Astrocyte (in vitro differentiated cells and primary cell): ENCODE measurements around the gene ADRA2C. TPM values are rescaled to one million over a fixed set of nuclear protein-coding genes. Genes with fewer than 3 reads are reported as not detected.

Source experiments
- DNase-seq: peaks from one replicate; pipeline ENCODE4 v3.0.0-alpha.2; 2010; ENCODE audit warnings: low read depth
- FAIRE-seq: peaks from 2 replicates; lab custom pipeline; 2011; peaks lifted over from hg19 to GRCh38; lab: Jason Lieb, UNC
- H2AFZ ChIP-seq: 2 replicates; pipeline ENCODE4 v1.6.0; 2012; ENCODE audit warnings: low read depth, low read length, inconsistent platforms
- H3K27ac ChIP-seq: 2 replicates; pipeline ENCODE4 v1.5.1; 2011; ENCODE audit warnings: low read depth, low read length, inconsistent platforms
- H3K27me3 ChIP-seq: 2 replicates; pipeline ENCODE4 v1.6.0; 2011; ENCODE audit warnings: low read length, inconsistent platforms; ENCODE audit not compliant: insufficient read depth
- H3K36me3 ChIP-seq: 2 replicates; pipeline ENCODE4 v1.5.1; 2011; ENCODE audit warnings: low read length, inconsistent platforms; ENCODE audit not compliant: insufficient read depth
- H3K4me1 ChIP-seq: 2 replicates; pipeline ENCODE4 v1.5.1; 2011; ENCODE audit warnings: low read length, inconsistent platforms; ENCODE audit not compliant: insufficient read depth
- H3K4me2 ChIP-seq: 2 replicates; pipeline ENCODE4 v1.6.0; 2012; ENCODE audit warnings: low read length, inconsistent platforms
- H3K4me3 ChIP-seq: 2 replicates; pipeline ENCODE4 v1.5.1; 2011; ENCODE audit warnings: low read depth, mild to moderate bottlenecking, low read length, inconsistent platforms; ENCODE audit not compliant: insufficient read depth
- H3K79me2 ChIP-seq: 2 replicates; pipeline ENCODE4 v1.6.0; 2012; ENCODE audit warnings: mild to moderate bottlenecking, low read length, inconsistent platforms; ENCODE audit not compliant: insufficient read depth
- H3K9ac ChIP-seq: 2 replicates; pipeline ENCODE4 v1.6.0; 2012; ENCODE audit warnings: mild to moderate bottlenecking, low read length, inconsistent platforms
- H3K9me3 ChIP-seq: 2 replicates; pipeline ENCODE4 v1.5.1; 2012; ENCODE audit warnings: low read depth, mild to moderate bottlenecking, low read length, inconsistent platforms; ENCODE audit not compliant: insufficient read depth
- H4K20me1 ChIP-seq: 2 replicates; pipeline ENCODE4 v1.6.0; 2012; ENCODE audit warnings: low read length, inconsistent platforms; ENCODE audit not compliant: insufficient read depth
- H3K27ac Mint-ChIP-seq: one replicate; pipeline ENCODE4 v1.8.0; 2021; ENCODE audit warnings: mild to moderate bottlenecking, mixed read lengths; ENCODE audit not compliant: unreplicated experiment
- H3K27me3 Mint-ChIP-seq: one replicate; pipeline ENCODE4 v1.8.0; 2021; ENCODE audit warnings: low read depth, mixed read lengths; ENCODE audit not compliant: unreplicated experiment
- H3K36me3 Mint-ChIP-seq: one replicate; pipeline ENCODE4 v1.8.0; 2021; ENCODE audit warnings: low read depth, mixed read lengths; ENCODE audit not compliant: unreplicated experiment
- H3K4me1 Mint-ChIP-seq: one replicate; pipeline ENCODE4 v1.8.0; 2021; ENCODE audit warnings: low read depth, mixed read lengths; ENCODE audit not compliant: unreplicated experiment
- H3K4me3 Mint-ChIP-seq: one replicate; pipeline ENCODE4 v1.8.0; 2021; ENCODE audit warnings: mild to moderate bottlenecking, moderate library complexity, mixed read lengths; ENCODE audit not compliant: unreplicated experiment
- H3K9me3 Mint-ChIP-seq: one replicate; pipeline ENCODE4 v1.8.0; 2021; ENCODE audit warnings: mild to moderate bottlenecking, mixed read lengths; ENCODE audit not compliant: unreplicated experiment
- CTCF ChIP-seq: IDR thresholded peaks from 2 replicates; pipeline ENCODE4 v1.5.1; 2011; ENCODE audit warnings: low read depth, mild to moderate bottlenecking, inconsistent platforms, low read length, moderate library complexity; ENCODE audit not compliant: insufficient read depth
- EZH2 ChIP-seq: IDR thresholded peaks from 2 replicates; pipeline ENCODE4 v1.6.1; 2012; ENCODE audit warnings: mild to moderate bottlenecking, low read length, inconsistent platforms; ENCODE audit not compliant: insufficient read depth
- total RNA-seq: library from RNA; stranded (reverse); gene quantifications from 2 replicates; pipeline ENCODE4 v1.2.1, GENCODE V29; 2021

Gene ADRA2C
- total RNA-seq, 1 donor from 2014 or later, result 4.2 TPM

DNA sequence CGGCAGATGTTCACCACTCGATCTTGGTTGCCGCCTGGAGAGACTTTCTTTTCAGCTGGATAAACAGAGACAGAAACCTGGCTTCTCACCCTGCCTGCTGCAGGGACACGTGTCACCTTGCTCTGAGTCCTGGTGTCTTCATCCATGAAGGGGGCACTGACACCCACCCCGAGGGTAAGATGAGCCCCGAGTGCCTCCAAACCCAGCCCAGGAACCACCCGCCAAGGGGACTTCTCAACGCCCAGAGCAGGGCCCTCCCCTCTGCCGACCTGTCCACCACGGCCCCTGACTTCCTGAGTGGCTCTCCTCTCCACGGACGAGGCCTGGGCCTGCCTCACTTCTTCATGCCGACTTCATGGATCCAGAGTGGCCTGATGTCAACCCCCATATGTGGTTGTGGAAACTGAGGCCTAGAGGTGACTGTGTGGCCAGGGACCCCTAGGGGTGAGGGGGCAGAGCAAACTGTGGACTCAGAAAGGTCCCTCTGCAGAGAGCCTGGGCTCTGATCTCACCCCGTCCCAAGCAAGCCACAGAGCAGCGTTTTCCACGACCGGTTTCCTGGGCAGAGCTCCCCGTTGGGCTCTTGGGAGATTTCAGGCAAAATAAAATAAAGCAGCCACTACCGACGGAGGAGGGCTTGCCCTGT lies 5.1 kb downstream of the ADRA2C start:
- TF ChIP-seq CTCF (no peak), EZH2 (no peak)
- Histone ChIP-seq H3K4me1 (no peaks in the 10 kb centered on the region), H3K36me3 (no peaks in the 10 kb centered on the region), H3K27me3 (peaks cover 28% of the 10 kb centered on the region), H4K20me1 (no peaks in the 10 kb centered on the region), H3K79me2 (no peaks in the 10 kb centered on the region), H2AFZ (no peak overlapping the region), H3K4me2 (no peak overlapping the region), H3K27ac (no peak overlapping the region), H3K4me3 (no peak overlapping the region), H3K9me3 (peaks cover 5% of the 10 kb centered on the region), H3K9ac (no peak overlapping the region)
- FAIRE-seq, result no peak
- H3K4me1 Mint-ChIP-seq, result peaks cover 1% of the 10 kb centered on the region
- no peak for DNase-seq
- H3K36me3 Mint-ChIP-seq, result no peaks in the 10 kb centered on the region
- no peak overlapping the region for H3K27ac Mint-ChIP-seq
- H3K27me3 Mint-ChIP-seq, result peaks cover 45% of the 10 kb centered on the region
- no peak overlapping the region for H3K4me3 Mint-ChIP-seq
- H3K9me3 Mint-ChIP-seq, result peaks cover 2% of the 10 kb centered on the region

GRCh38 chr4:3771939-3772495 lies 5.8 kb downstream of the ADRA2C start:
- Histone ChIP-seq H3K79me2 (no peaks in the 10 kb centered on the region), H3K9me3 (peaks cover 1% of the 10 kb centered on the region), H3K4me2 (no peak overlapping the region), H3K27ac (no peak overlapping the region), H2AFZ (no peak overlapping the region), H3K27me3 (peaks cover 26% of the 10 kb centered on the region), H3K4me1 (no peaks in the 10 kb centered on the region), H4K20me1 (no peaks in the 10 kb centered on the region), H3K4me3 (no peak overlapping the region), H3K36me3 (no peaks in the 10 kb centered on the region), H3K9ac (no peak overlapping the region)
- no peak for FAIRE-seq
- H3K27me3 Mint-ChIP-seq, result peaks cover 49% of the 10 kb centered on the region
- no peaks in the 10 kb centered on the region for H3K36me3 Mint-ChIP-seq
- peaks cover 1% of the 10 kb centered on the region for H3K4me1 Mint-ChIP-seq
- H3K27ac Mint-ChIP-seq, result no peak overlapping the region
- peaks cover 2% of the 10 kb centered on the region for H3K9me3 Mint-ChIP-seq
- H3K4me3 Mint-ChIP-seq, result no peak overlapping the region
- DNase-seq, result no peak
- TF ChIP-seq CTCF (no peak), EZH2 (no peak)

- no peak overlapping the region for H3K27ac Mint-ChIP-seq
- H3K9ac ChIP-seq, result no peak overlapping the region
- no peaks in the 10 kb centered on the region for H4K20me1 ChIP-seq
- H3K4me1 ChIP-seq, result no peaks in the 10 kb centered on the region
- no peak overlapping the region for H3K4me3 Mint-ChIP-seq
- H3K36me3 ChIP-seq, result no peaks in the 10 kb centered on the region
- H3K4me2 ChIP-seq, result no peak overlapping the region
- no peak overlapping the region for H3K4me3 ChIP-seq
- FAIRE-seq (no peak), DNase-seq (no peak)
- no peaks in the 10 kb centered on the region for H3K79me2 ChIP-seq
- H3K36me3 Mint-ChIP-seq, result no peaks in the 10 kb centered on the region
- peaks cover 54% of the 10 kb centered on the region for H3K27me3 Mint-ChIP-seq
- peaks cover under 1% of the 10 kb centered on the region for H3K4me1 Mint-ChIP-seq
- no peaks in the 10 kb centered on the region for H3K9me3 ChIP-seq
- TF ChIP-seq EZH2 (no peak), CTCF (no peak)
- no peak overlapping the region for H2AFZ ChIP-seq
- H3K27ac ChIP-seq, result no peak overlapping the region
- peaks cover 25% of the 10 kb centered on the region for H3K27me3 ChIP-seq
- H3K9me3 Mint-ChIP-seq, result peaks cover 2% of the 10 kb centered on the region
Observed at GRCh38 chr4:3772632-3773031, 6.4 kb downstream of the ADRA2C start.
